Measurements from ENCODE around the gene SSBP3.

Gene SSBP3

DNA sequence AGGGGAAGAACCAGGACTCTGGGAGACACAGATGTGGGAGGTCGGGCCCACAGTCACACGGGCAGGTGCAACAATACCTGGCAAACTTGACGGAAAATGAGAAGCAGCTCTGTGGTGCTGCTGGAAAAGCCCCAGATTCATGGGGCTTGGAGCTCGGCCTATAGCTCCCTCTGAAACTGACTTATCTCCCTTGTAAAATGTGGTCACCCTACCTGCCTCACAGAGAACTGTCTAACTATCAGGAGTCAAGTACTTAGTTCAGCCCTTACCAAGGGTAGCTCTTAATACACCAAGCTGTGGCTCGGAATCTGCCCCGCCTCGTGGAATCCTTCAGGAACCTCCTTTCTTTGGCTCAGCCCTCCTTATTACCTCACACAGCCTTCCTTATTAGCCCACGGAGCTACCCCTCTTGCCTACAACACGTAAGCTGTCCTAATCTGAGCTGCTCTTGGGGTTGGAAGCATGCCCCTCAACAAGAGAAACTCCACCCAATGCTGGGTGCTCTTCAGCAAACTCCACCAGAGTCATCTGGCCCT is 137.4 kb downstream of the SSBP3 start (continued):
- no peak for TF ChIP-seq CSDC2 (CRISPR knock-in tag; IDR thresholded peaks at IDR 0.05)
- no peak for TF ChIP-seq ZNF565 (CRISPR knock-in tag; conservative IDR thresholded peaks at IDR 0.05; ENCODE audit: low read depth)
- no peak for TF ChIP-seq GLIS3 (CRISPR knock-in tag; IDR thresholded peaks at IDR 0.05)
- no peak for TF ChIP-seq ZNF8 (CRISPR knock-in tag; IDR thresholded peaks at IDR 0.05)
- TF ChIP-seq ZNF70 (CRISPR knock-in tag; IDR thresholded peaks at IDR 0.05), result no peak
- TF ChIP-seq ZFP3 (CRISPR knock-in tag; IDR thresholded peaks at IDR 0.05), result no peak
- TF ChIP-seq, protein P1, sequence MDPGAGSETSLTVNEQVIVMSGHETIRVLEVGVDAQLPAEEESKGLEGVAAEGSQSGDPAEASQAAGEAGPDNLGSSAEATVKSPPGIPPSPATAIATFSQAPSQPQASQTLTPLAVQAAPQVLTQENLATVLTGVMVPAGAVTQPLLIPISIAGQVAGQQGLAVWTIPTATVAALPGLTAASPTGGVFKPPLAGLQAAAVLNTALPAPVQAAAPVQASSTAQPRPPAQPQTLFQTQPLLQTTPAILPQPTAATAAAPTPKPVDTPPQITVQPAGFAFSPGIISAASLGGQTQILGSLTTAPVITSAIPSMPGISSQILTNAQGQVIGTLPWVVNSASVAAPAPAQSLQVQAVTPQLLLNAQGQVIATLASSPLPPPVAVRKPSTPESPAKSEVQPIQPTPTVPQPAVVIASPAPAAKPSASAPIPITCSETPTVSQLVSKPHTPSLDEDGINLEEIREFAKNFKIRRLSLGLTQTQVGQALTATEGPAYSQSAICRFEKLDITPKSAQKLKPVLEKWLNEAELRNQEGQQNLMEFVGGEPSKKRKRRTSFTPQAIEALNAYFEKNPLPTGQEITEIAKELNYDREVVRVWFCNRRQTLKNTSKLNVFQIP (CRISPR knock-in tag; IDR thresholded peaks at IDR 0.05; ENCODE audit: borderline replicate concordance, low read depth), result no peak
- no peak for TF ChIP-seq RARB (CRISPR knock-in tag; IDR thresholded peaks at IDR 0.05)

DNA sequence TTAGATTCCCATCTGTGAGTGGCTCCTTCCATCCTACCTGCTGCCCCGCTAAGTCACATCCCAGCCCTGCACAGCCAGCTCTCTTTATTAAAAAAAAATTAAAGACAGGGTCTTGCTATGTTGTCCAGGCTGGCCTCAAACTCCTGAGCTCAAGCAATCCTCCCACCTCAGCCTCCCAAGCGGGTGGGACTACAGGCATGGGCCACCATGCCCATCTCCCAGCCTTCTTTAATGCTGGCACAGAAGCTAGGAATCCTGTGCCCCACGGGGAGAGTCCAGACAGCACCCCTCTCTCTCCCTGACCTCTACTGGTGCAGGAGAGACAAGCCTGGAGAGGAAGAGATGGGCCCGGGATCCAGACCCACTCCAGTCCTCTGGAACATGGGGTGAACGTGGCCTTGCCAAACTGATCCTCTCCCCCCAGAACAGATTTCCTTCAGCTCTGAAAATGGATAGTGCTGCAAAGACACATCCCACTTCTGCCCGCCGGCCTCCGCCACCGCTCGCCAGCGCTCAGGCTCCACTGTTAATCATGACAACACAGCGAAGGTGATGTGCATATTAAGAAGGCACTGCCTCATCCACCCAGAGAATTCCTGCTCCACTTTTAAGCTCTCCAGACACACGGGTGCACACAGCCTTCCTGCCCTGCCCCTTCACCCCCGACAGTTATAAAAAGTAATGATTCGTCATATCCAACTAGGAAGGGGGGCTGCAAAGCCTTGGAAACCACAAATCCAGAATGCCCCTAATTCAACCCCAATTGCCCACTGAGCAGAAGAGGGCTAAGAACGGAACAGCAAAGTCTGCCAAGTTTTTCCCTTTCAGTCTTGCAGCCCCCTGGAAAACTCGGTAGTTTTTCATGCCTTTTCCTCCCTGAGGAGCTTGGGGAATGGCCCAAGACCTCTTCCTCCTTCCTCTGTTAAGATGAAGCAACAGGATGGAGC is 138.1 kb downstream of the SSBP3 start:
- TF ChIP-seq SNAI2 (CRISPR knock-in tag; IDR thresholded peaks at IDR 0.05) (no peak), TOX (CRISPR knock-in tag; IDR thresholded peaks at IDR 0.05; ENCODE audit: borderline replicate concordance) (no peak), ZFP30 (CRISPR knock-in tag; IDR thresholded peaks at IDR 0.05) (no peak), ZNF70 (CRISPR knock-in tag; IDR thresholded peaks at IDR 0.05) (no peak), ARNTL (CRISPR knock-in tag; IDR thresholded peaks at IDR 0.05; ENCODE audit: borderline replicate concordance, low read depth) (no peak), ZNF8 (CRISPR knock-in tag; IDR thresholded peaks at IDR 0.05) (no peak)

DNA sequence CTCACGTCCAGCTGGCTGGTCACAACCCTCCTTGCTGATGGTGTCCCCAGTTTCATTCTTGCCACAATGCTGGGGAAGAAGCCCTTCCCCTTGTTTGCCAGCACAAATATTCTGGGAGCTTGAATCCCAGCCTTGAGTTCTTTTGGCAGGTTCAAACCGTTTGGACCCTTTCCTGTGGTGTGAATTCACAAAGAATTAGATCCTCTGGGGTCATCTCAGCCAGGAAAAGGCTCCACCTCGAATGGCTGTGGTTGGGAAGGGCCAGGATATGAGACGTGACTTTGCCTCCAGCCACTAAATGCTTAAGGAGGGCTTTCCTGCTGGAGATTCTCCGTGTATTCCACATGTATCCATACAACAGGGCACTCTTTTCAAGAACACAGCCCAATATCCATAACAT is 139.3 kb downstream of the SSBP3 start:
- TF ChIP-seq ZFP3 (CRISPR knock-in tag; IDR thresholded peaks at IDR 0.05) (no peak), PPARA (CRISPR knock-in tag; IDR thresholded peaks at IDR 0.05; ENCODE audit: borderline replicate concordance) (no peak), ZNF70 (CRISPR knock-in tag; IDR thresholded peaks at IDR 0.05) (no peak), ARNTL (CRISPR knock-in tag; IDR thresholded peaks at IDR 0.05; ENCODE audit: borderline replicate concordance, low read depth) (no peak), ZNF8 (CRISPR knock-in tag; IDR thresholded peaks at IDR 0.05) (no peak), TCF4 (CRISPR knock-in tag; IDR thresholded peaks at IDR 0.05; ENCODE audit: borderline replicate concordance) (no peak), RARB (CRISPR knock-in tag; IDR thresholded peaks at IDR 0.05) (no peak), ZC3H10 (CRISPR knock-in tag; IDR thresholded peaks at IDR 0.05) (no peak), ZFP30 (CRISPR knock-in tag; IDR thresholded peaks at IDR 0.05) (no peak), BACH2 (CRISPR knock-in tag; IDR thresholded peaks at IDR 0.05; ENCODE audit: borderline replicate concordance) (no peak), SNAI2 (CRISPR knock-in tag; IDR thresholded peaks at IDR 0.05) (no peak), ESRRG (CRISPR knock-in tag; IDR thresholded peaks at IDR 0.05) (no peak), ZNF565 (CRISPR knock-in tag; conservative IDR thresholded peaks at IDR 0.05; ENCODE audit: low read depth) (no peak), CSDC2 (CRISPR knock-in tag; IDR thresholded peaks at IDR 0.05) (no peak)
- TF ChIP-seq, protein P2, sequence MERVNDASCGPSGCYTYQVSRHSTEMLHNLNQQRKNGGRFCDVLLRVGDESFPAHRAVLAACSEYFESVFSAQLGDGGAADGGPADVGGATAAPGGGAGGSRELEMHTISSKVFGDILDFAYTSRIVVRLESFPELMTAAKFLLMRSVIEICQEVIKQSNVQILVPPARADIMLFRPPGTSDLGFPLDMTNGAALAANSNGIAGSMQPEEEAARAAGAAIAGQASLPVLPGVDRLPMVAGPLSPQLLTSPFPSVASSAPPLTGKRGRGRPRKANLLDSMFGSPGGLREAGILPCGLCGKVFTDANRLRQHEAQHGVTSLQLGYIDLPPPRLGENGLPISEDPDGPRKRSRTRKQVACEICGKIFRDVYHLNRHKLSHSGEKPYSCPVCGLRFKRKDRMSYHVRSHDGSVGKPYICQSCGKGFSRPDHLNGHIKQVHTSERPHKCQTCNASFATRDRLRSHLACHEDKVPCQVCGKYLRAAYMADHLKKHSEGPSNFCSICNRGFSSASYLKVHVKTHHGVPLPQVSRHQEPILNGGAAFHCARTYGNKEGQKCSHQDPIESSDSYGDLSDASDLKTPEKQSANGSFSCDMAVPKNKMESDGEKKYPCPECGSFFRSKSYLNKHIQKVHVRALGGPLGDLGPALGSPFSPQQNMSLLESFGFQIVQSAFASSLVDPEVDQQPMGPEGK (CRISPR knock-in tag; IDR thresholded peaks at IDR 0.05; ENCODE audit: borderline replicate concordance), result no peak
- TF ChIP-seq, protein P3, sequence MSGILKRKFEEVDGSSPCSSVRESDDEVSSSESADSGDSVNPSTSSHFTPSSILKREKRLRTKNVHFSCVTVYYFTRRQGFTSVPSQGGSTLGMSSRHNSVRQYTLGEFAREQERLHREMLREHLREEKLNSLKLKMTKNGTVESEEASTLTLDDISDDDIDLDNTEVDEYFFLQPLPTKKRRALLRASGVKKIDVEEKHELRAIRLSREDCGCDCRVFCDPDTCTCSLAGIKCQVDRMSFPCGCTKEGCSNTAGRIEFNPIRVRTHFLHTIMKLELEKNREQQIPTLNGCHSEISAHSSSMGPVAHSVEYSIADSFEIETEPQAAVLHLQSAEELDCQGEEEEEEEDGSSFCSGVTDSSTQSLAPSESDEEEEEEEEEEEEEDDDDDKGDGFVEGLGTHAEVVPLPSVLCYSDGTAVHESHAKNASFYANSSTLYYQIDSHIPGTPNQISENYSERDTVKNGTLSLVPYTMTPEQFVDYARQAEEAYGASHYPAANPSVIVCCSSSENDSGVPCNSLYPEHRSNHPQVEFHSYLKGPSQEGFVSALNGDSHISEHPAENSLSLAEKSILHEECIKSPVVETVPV (CRISPR knock-in tag; IDR thresholded peaks at IDR 0.05), result no peak
- TF ChIP-seq, protein P4, sequence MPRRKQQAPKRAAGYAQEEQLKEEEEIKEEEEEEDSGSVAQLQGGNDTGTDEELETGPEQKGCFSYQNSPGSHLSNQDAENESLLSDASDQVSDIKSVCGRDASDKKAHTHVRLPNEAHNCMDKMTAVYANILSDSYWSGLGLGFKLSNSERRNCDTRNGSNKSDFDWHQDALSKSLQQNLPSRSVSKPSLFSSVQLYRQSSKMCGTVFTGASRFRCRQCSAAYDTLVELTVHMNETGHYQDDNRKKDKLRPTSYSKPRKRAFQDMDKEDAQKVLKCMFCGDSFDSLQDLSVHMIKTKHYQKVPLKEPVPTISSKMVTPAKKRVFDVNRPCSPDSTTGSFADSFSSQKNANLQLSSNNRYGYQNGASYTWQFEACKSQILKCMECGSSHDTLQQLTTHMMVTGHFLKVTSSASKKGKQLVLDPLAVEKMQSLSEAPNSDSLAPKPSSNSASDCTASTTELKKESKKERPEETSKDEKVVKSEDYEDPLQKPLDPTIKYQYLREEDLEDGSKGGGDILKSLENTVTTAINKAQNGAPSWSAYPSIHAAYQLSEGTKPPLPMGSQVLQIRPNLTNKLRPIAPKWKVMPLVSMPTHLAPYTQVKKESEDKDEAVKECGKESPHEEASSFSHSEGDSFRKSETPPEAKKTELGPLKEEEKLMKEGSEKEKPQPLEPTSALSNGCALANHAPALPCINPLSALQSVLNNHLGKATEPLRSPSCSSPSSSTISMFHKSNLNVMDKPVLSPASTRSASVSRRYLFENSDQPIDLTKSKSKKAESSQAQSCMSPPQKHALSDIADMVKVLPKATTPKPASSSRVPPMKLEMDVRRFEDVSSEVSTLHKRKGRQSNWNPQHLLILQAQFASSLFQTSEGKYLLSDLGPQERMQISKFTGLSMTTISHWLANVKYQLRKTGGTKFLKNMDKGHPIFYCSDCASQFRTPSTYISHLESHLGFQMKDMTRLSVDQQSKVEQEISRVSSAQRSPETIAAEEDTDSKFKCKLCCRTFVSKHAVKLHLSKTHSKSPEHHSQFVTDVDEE (CRISPR knock-in tag; IDR thresholded peaks at IDR 0.05), result no peak
- no peak for ATAC-seq

More for the DNA sequence above, 138.1 kb downstream of the SSBP3 start:
- ATAC-seq, result no peak

Measured in SK-N-SH treated with all-trans-retinoic acid at 6 μM for 48 hours (cell line).